Stimulated activated CD8-positive, alpha-beta memory T cell treated with anti-CD3 and anti-CD28 coated beads, Interleukin-7, amount 100 ng/mL, for 24 hours (primary cell): Measurements from ENCODE around the gene ITGB2.

Source experiments
- DNase-seq: peaks from one replicate; pipeline ENCODE4 v3.0.0-alpha.2; 2020; ENCODE audit warnings: low read depth

ITGB2 gene

DNA sequence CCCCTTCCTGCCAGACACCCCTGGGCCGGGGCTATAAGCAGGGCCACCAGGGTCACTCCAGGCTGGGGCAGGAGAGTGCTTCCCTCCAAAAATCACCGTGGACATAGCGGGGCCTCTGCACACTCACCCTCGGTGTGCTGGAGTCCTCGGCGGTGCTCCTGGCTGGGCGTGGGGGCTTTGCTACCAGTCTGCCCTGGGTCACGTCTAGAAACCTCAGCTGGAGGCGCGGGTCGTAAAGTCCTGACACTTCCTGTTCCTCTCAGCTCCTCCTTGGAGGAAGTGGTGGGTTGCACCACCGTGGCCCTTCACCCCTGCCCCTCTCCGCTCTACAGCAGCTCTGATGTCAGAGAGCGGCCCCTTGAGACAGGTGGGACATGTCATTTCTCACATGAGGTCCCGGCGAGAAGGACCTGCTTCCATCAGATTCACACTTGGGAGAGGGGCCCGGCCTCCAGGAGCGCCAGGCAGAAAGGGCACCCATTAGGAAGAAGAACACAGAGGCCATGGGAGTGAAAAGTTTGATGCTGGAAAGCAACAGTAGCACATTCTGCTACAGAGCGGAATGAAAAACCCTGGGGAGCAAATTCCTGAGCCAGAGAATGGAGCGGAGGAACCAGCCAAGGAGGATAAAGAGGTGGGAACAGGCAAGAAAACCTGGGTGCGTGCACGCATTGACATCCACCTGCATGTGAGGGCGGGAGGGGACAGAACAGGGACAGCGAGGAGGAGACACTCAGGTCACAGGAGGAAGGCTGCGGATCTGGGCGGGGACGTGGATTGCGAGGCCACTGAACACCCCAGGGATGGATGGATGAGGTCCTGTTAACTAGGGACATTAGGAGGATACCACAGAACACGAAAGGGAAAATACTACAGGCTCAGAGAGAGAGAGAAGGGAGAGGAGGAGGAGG is at the start of gene ITGB2:
Gene ITGB2, minus strand, starts transcription at position 206 of the 911 bp plus-strand sequence. CDS start 10,117 bp downstream, outside the sequence.
- DNase-seq, result no peak

DNA sequence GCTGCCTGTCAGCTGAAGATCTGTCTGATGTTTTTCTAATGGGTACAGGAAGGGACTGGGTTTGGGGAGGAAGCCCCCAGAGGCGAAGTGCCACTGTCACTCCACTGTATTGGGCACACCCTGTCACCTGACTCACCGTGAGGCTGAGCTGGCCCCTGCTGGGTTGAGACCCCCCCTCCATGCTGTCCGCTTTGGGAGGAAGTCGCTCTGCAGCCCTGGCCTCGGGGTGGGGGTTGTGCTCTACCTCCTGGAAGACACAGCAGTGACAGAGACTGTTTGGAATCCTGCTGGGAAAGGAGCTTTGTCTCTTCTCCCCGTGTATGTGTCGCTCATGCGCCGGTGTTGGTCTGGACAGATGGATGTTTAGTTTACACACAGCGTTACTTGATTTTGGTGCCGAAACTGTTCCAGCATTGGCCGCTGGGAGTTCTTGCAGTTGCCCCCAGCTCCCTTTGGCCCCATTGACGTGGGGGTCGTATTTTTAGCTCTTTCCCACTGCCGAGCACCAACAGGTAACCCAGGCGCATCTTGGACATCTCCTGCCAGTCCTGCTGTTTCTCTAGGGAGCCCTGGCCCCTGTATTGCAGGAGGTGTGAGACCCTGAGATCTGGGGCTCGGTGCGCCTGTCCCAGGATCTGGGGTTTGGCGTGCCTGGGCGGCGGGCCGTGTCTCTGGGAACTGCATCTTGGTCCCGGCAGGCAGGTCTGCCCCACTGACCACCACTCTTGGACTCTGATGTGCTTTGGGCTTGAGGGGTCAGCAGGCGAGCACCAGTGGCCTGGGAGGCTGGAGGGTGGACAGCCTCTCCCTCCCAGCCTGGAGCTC is 49.4 kb upstream of the ITGB2 start:
- no peak for DNase-seq

DNA sequence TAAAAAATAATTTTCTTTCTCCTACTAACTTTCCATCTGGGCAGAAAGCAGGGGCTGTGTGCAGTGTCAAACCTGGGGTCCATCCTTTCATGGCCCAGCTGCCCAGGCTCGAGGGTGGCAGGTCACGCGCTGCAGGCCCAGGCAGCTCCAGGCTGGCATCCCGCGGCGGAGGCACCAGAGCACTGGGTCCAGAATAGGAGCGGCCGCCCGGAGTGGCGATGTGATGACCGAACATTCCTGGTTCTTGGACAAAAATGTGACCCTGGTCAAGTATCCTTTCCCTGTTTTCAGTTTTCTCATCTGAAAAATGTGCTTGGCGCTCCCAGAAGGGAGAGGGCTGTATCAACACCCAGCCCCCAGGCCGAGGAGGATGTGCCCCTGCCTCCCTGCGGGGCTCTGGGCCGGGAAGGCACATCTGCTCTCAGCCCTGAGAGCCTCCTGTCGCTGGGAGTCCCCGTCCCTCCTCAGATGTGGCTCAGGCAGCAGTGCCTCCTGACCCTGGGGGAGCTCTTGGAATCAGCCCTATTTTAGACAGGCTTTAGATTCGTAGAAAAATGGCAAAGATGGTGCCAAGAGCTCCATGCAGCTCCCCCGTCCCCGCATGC is 48.5 kb upstream of the ITGB2 start:
- DNase-seq, result no peak

DNA sequence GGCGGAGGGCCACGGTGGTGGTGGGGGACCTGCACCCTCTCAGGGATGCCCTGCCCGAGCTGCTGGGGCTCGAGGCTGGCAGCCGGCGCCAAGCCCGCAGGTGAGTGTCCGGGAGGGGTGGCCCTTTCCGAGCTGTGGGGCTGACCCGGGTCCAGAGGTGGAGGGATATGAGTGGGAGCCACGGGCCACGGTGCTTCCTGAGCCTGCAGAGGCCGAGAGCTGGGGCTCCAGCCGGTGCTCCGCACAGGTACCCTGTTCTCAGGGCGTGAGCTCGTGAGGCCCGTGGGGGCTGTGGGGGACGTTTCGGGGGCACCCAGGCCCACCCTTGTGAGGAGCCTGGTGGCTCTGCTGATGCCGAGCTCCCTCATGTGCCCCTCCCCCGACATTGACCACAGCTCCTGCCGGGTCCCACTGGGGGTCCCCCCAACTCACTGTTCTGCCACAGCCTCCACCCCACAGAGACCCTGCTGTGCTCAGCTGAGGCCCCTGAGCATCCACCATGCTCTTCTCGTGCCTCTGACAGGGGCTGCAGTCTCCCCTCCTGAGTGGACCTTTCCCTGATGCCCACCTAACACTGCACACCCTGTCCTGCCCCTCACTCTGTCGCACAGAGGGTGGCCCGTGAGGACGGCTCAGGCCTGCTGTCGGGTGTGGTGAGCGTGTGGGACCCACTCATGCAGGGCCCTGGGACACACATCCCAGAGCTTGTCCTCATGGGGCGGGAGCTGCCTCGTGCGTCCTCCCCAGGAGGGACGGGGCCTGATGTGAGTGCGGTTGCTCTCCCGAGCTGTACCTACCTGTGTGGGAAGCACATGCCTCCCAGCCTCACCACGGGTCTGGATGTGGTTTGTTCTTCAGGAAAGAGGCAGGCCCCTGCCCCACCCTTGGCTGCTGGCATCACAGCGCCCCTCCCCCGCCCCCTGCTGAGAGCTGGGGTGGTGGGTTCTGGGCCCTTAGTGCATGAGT is 46.7 kb upstream of the ITGB2 start:
- no peak for DNase-seq

DNA sequence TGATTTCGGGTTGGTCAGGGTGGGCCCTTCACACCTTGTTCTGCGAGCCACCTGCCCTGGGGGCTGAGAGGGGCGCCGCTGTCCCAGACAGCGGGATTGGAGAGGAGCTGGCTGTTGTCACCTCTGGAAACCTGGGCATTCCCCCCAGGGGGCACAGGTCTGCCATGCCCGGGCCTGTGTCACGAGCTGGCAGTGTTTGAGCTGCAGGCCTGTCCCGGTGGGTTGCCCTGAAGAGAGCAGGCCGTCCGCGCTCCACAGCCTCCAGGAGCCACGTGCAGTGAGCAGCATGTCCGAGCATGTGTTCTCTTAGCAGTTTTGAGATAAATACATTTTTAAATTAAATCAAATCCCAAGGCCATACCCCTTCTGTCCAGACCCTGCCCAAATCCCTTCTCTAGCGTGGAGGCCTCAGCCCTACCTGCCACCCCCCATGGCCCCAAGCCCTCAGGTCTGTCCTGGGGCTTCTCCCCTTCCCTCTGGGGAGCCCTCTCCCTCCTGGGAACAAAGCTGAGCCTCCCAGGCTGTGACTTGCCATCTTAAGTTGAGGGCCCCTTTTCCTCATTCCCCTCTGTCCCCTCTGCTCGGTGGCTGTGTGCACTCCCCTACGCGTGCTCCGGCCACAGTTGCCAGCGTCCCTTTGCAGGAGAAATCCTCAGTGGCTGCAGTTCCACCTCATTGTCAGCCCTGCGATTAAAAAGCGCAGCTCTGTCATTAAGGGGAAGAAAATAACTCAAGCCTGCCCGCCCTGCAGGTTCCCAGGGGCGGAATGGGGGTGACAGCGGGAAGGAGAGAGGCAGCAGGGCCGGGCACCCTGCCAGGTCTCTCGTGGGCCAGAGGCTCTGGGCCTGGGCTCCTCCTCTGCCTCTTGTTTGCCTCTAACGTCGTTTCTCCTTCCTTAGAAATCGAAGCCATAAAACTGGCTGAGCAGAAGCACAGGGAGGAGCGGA is 45.7 kb upstream of the ITGB2 start:
- no peak for DNase-seq

DNA sequence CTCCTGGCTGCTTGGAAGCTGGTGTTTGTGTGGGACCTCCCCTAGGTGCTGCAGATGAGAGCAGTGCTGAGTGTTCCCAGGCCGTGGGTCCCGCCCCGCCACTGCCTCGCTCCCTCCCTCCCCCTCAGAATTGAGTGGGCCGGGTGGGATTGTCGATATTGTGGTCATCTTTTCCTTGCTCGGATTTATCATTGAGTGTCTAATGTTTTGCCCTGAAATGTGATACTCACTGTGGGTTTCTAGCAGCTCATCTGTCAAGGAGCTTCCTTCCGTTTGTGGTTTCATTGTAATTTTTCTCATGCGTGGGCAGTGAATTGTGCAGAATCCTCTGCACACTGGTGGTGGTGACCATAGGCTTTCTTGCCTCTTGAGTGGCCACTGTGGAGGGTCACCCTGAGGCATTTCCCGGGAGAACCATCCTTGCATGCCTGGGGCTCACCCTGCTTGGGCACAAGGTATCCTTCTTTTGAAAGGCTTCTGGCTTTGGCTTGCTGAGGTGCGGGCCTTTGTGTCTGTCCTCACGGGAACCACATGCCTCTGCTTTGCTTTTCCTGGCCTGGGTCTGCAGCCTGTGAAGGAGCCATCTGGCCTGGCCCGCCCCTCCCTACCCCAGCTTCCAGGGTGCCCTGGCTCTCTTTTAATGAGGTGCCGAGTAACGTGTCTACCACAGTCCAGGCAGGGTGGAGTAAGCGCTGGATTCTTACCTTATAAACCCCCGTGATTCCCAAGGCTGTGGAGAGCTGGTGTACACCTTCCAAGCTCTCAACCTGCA is 44.7 kb upstream of the ITGB2 start:
- DNase-seq, result no peak

DNA sequence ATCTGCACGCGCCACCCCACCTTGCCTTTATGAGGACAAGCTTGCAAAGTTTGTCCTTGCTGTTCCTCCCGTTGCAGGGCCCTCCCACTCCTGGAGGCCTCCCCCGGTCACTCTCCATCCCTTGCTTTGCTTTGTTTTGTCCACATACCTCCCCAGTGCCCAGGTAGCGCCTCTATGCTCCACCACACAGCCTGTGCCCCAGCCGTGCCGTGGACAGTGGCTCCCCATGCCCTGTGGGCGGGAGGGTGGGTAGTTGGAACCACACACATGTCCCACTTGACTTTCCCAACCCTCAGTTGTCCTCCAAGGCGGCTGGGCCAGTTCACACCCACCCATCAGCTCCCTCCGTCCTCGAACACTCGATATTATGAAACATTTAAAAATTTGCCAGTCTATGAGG is 43.7 kb upstream of the ITGB2 start:
- DNase-seq, result no peak

DNA sequence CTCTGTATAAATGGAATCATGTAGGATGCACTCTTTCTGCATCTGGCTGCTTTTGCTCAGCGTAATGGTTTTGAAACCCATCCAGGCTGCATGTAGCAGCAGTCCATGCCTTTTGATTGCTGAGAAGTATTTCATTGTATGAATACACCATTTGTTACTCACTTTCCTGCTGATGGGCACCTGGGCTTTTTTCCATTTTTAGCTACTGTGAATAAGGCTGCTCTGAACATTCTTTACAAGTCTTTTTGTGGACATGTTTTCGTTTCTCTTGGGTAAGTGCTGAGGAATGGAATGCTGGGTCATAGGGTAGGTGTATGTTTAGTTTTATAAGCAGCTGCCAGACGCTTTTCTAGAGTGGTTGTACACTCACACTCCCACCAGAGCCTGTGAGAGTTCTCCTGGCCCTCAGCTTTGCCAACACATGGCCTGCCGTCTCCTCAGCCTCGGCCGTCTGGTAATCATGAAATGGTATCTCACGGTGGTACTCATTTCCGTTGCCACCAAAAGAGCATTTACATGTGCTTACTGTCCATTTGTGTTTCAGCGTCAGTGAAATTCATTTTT is 41.8 kb upstream of the ITGB2 start:
- no peak for DNase-seq

DNA sequence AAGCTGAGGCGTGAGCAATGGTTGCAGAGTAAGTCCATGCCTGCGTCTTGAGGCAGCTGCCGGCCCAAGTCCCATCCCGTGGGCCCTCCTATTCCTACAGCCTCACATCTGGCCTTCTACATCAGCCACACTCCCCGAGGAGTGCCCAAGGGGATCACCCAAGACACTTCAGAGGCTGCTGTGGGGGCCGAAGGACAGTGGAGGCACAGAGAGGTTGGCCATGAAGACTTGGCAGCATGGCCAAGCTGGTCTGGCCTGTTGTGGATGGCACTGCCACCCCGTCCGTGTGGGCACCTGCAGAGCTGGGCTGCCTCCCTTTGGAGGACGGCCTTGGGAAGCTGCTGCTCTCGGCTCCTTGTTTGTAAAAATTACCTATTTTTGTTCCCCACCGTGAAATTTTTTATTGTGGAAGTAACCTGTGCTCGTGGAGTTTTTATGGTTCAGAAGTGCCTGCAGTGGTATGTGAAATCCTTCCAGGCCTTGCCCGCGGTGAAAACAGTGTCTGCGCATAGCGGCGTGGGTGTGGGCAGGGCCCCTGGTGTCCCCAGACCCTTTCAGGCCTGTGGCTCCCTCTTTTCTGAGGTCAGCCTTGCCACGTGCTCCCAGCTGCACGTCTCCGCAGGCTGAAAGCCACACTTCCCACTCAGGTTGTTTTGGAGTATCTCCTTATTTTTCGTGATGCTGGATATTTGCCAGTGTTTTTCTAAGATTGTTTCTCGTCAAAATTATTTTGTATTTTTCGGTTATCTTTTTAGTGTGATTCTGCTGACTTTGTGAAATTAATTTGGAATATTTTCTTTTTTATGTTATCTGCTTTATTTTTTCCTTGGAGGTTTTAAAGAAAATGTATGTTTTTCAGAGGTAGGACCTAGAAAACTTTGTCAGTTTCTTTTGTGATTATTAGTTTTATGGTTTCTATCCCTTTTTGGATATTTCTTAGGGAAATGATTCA is 39.7 kb upstream of the ITGB2 start:
- DNase-seq, result no peak

DNA sequence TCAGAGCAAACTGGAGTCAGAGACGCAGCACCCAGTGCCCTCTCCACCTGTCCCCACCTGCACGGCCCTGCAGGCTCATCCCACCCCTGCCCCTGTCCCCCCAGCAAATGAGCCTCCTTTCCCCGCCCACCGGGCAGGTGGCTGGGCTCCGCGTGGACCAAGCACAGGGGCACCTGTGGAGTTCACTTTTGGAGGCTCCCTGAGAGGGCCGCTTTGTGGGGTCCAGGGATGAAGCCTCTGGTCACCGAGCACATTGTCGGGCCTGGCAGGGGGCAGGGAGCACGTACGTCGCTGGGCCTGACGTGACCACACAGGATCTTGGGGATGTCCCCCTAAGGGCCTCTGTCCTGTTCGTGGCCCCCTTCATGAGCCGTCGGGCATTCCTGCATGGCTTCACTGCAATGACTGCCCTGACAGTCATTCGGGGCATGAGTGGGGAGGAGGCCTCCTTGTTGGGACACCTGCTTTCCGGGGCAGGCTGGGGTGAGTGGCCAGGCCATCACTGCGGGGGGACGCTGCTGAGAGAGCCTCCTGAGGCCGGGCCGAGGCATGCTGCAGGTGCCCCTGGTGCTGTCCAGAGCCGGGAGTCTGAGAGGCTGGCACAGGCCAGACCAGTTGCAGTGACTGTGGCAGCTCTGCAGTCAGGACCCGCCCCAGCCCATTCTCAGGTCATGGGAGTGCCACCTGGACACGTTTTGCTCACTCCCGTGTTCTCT is 38.8 kb upstream of the ITGB2 start:
- DNase-seq, result no peak

DNA sequence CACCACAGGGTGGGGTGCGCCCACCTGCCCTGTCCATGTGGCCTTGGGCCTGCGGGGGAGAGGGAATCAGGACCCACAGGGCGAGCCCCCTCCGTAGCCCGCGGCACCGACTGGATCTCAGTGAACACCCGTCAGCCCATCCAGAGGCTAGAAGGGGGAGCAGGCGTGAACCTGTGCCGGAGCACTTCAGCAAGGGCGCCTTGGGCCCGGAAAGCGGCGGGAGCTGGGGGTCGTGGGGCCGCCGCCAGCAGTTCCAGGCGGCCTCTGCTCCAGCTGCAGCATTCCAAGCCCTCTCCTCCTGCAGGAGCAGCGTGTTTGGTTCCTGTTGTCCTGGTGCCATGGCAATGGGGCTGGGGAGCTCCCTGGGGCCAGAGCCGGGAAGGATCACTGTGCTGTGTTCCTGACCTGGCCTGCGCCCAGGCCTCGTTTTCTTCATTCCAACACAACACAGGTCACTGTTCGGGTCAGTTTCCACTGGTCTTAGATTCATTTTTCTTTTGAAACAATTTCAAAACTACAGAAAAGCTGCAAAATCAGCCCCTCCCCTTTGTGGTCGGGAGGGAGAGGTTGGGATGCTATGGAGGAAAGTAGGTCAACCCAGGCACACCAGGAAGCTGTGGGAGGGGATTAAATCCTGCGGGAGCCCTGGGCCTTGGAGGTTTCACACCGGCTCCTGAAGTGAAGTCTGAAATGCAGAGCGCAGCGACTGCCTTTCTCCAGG is 37.9 kb upstream of the ITGB2 start:
- DNase-seq, result no peak

DNA sequence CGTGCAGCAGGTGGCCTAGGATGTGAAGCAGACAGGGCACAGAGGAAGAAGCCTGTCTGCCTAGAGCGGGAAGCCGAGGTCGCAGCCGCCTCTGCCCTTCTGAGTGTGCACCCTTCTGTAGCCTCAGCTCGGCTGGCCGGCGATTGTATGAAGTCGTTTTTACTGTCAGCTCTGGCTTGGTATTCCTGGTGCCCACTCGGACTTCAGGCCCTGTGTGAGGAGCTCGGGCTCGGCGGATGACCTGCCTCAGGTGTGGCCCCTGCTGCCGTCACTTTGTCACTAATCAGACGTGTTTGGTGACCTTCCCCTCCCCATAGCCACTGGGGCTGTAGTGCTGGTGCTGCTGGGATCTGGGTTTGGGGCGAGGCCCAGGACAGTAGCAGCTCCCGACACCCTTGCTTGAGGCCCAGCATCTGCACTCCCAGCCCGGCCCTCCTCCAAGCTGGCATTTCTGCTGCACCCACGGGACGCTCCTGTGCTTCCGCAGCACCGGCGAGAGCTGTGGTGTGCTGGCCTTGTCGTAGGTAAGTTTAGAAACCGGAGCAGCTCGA is 37.3 kb upstream of the ITGB2 start:
- no peak for DNase-seq

DNA sequence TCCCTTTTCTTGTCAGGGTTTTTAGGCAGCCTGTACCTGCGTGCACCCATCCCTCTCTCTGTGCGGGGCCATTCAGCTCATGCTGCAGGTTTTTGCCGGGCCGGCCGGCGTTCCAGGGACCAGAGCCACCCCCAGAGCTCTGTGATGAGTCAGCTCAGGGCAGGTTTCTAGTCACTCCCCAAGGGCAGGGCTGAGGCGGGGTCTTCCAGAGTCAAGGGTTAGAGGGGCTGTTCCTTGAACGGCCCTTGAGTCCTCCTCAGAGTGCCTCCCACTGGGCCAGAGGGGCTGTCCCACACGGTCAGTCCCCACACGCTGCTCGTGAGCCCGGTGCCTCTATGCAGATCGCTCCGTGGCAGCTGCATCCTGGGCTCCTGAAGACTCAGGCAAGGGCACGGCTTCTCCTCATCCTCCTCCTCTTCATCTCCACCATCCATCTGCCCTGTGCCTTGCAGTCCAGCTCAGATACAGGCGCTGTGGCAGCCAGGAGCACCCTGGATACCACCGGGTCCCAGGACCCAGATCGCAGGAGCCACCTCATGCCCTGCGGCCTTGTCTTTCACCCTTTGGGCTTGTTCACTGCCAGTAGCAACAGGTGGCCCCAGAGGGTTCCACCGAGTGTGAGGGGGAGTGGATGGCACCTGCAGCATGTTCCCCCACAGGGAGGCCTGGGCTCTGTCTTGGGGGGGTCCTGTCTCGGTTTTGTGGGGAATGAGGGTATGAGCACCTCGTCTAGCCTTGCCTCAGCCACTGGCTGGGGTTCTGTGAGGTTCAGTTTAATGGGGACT is 36.5 kb upstream of the ITGB2 start:
- DNase-seq, result no peak

DNA sequence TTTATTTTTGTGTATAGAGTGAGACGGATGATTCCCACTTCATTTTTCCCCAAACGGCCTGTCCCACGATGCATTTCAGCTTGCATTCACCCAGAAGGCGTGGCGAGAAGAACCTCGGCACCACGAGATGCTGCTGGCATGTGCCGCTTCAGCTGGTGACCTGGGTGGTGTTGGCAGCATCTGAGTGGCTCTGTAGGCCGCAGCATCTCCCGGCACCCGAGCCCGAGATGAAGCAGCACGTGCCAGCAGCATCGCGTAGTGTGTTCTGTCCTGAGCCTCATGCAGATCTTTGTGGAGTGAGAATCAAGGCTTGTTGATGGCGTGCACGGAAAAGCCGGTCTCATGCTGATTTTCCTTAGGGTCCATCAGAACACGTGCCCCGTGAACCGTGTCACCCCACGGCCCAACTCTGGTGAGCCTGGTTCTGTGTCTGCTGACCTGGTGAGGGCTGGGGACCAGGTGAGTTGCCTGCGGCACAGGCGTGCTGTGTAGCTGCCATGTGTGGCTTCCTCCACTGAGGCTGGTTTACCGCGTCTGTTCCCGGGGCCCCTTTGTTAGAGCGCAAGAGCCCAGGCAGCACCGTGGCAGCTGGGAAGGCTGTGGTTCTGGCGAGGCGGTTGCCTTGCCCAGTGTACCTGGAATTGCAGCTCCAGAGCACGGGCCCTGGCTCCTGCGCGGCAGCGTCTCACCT is 35.8 kb upstream of the ITGB2 start:
- no peak for DNase-seq

DNA sequence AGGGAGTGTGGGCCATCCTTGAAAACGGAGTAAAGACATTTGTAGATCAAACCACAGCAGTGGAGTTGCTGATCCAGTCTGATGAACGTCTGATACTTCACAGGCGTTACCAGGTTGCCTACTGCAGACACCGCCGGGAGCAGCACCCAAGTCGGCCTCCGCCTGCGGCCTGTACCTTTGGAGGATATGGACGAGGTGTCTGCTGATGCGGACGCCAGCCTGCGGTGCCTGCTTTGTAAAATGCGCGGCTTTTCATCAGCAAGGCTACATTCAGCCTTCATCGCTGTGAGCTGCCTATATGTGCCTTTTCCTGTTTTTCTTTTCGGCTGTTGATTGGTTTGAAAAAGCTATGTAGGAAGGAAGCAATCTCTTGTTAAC is 35.1 kb upstream of the ITGB2 start:
- DNase-seq, result no peak
